HG03354 (cell line): Measurements from ENCODE around the gene BSPRY.
"Not testable (repeated sequence)": the region's sequence is repeated elsewhere in the genome, so short reads cannot be mapped to it uniquely, and the experiment has no call there.

ENCODE experiments used
- ATAC-seq: cut with Tn5 transposase; IDR thresholded peaks from one replicate; pipeline ENCODE4 v1.9.1; 2021; ENCODE audit warnings: mild to moderate bottlenecking; ENCODE audit not compliant: unreplicated experiment, poor library complexity, severe bottlenecking

Gene BSPRY

GRCh38 chr9:113368348-113368981 lies 19.1 kb downstream of the BSPRY start:
- ATAC-seq = no peak

DNA sequence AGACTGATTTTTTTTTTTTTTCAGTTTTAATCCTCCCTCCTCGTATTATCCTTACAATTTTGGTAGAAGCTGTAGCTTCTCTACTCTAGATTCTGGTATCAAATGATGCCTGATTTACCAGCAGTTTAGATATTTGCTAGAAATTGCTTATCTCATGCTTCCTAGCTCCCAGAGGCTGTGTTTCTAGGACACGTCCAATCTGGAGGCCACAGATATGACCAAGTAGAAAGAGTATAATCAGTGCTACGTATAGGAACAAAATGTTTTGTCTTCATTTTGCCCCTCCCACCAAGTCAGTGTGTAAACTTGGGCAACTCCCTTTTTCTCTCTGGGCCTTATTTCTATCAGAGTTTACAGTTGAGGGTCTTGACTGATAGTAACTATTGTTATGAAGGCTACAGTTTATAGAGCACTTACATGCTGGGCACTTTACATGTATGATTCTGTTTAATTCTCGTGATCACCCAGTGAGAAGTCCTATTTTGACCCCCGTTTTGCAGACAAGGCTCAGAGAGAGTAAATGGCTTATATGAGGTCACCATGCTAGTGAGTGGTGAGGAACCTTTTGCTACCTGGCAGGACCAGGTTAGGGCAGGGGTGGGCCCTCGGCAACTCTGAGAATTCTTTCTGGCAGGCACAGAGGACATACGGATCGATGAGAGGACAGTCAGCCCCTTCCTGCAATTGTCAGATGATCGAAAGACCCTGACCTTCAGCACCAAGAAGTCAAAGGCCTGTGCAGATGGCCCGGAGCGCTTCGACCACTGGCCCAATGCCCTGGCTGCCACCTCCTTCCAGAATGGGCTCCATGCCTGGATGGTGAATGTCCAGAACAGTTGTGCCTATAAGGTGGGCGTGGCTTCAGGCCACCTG lies 19.9 kb downstream of the BSPRY start:
- ATAC-seq = no peak

DNA sequence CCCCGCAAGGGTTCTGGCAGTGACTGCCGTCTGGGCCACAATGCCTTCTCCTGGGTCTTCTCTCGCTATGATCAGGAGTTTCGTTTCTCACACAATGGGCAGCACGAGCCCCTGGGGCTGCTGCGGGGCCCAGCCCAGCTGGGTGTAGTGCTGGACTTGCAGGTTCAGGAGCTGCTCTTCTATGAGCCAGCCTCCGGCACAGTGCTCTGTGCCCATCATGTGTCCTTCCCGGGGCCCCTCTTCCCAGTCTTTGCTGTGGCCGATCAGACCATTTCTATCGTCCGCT lies 20.5 kb downstream of the BSPRY start:
- no peak for ATAC-seq

GRCh38 chr9:113370806-113371325 lies 21.5 kb downstream of the BSPRY start:
- no peak for ATAC-seq

GRCh38 chr9:113372059-113372458 lies 22.7 kb downstream of the BSPRY start:
- no peak for ATAC-seq

- ATAC-seq = no peak
These were observed 23.9 kb downstream of the BSPRY start for GRCh38 chr9:113373256-113373655.

DNA sequence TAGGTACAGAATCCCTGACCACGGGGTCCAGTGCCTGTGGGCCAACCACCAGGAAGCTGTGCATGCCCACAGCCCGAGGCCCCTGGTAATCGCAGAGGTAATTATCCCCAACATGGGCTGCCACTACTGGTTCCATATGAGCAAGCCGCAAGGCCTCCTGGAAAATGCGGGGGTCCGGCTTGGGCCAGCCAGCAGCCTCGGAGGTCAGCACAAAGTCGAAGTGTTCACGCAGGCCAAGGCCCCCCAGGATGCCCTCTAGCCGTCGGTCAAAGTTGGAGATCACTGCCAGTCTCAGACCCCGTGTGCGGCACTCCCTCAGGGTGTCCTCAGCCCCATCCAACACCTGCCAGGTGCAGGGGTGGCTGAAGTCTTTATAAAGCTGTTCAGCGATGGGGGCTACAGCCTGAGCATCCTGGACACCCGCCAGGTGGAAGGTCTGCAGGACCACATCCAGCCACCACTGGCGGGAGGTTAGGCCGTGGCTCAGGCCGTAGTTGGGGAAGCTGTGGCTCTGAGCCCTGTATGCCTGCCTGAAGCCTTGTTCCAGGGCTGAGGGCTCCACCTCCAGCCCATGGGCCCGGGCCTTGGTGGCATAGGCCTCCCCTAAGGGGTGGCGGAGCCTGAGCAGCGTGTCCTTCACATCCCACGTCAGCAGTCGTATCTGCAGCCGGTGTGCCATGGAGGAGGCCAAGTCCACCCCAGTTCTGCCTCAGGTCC lies 24.5 kb downstream of the BSPRY start:
- ATAC-seq = no peak

DNA sequence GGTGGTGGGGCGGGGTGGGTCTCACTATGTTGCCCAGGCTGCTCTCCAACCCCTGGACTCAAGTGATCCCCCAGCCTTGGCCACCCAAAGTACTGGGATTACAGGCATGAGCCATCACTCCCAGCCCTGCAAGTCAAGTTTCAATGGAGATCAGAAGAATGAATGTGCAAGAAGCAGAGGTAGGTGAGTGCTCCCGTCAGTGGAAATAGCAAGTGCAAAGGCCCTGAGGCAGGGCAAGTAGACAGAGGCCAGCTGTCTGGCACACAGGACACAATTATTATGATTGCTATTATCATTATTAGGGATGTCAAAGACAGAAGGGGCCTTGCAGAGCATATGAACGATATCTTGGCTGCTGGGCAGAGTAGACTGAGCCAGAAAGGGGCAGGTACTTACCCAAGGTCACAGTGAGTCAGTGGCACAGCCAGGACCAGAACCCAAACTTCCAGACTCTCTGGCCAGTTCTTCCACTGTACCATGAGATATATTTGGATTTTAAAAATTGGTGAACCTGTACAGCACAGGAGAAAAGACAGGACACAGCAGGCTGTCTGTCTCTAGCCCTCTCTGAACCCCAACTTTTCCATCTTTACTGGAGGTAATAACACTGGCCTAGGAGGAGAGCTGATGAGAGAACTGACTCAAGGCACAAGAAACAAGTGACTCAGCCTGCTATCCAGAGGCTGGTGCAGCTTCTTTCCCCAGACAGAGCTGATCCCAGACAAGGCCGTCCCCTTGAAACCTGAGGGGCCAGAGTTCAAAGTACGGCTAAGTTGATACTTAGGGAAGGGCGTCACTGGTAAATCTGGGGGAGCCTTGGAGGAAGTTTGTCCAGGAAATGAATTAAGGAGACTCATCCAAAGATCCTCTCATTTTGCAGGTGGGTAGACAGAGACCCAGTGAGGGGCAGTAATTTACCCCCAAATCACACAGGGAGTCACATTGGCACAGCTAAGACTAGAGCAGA lies 26.0 kb downstream of the BSPRY start:
- ATAC-seq = no peak

- peak; percentile 88 for ATAC-seq
These were observed 27.6 kb downstream of the BSPRY start, which contains the start of gene HDHD3 for GRCh38 chr9:113376634-113377567. Gene HDHD3, minus strand, starts transcription at chr9:113376986. Its CDS starts 2,632 bp downstream, at chr9:113374354.

DNA sequence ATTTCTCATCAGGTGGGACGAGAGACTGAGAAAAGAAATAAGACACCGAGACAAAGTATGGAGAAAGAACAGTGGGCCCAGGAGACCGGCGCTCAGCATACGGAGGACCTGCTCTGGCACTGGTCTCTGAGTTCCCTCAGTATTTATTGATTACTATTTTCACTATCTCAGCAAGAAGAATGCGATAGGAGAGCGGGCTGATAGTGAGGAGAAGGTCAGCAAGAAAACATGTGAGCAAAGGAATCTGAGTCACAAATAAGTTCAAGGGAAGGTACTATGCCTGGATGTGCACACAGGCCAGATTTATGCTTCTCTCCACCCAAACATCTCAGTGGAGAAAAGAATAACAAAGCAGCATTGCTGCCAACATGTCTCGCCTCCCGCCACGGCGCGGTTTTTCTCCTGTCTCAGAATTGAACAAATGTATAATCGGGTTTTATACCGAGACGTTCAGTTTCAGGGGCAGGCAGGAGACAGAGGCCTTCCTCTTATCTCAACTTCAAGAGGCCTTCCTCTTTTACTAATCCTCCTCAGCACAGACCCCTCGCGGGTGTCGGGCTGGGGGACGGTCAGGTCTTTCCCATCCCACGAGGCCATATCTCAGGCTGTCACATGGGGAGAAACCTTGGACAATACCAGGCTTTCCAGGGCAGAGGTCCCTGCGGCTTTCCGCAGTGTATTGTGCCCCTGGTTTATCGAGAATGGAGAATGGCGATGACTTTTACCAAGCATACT lies 29.9 kb downstream of the BSPRY start:
- ATAC-seq = not testable (repeated sequence)

DNA sequence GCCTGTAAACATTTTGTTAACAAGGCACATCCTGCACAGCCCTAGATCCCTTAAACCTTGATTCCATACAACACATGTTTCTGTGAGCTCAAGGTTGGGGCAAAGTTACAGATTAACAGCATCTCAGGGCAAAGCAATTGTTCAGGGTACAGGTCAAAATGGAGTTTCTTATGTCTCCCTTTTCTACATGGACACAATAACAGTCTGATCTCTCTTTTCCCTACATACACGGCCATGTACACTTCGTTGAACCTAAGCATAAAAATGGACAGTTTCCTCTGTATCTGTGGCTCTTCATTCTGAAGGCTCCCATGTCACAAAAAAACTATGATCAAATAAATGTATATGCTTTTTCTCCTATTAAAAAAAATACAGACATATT lies 30.5 kb downstream of the BSPRY start:
- not testable (repeated sequence) for ATAC-seq

- ATAC-seq = peak; percentile 57
These were observed 31.6 kb downstream of the BSPRY start for GRCh38 chr9:113380869-113381378.

- ATAC-seq = not testable (repeated sequence)
These were observed 32.1 kb downstream of the BSPRY start for GRCh38 chr9:113381441-113381840.

GRCh38 chr9:113381909-113382411 lies 32.6 kb downstream of the BSPRY start:
- no peak for ATAC-seq

DNA sequence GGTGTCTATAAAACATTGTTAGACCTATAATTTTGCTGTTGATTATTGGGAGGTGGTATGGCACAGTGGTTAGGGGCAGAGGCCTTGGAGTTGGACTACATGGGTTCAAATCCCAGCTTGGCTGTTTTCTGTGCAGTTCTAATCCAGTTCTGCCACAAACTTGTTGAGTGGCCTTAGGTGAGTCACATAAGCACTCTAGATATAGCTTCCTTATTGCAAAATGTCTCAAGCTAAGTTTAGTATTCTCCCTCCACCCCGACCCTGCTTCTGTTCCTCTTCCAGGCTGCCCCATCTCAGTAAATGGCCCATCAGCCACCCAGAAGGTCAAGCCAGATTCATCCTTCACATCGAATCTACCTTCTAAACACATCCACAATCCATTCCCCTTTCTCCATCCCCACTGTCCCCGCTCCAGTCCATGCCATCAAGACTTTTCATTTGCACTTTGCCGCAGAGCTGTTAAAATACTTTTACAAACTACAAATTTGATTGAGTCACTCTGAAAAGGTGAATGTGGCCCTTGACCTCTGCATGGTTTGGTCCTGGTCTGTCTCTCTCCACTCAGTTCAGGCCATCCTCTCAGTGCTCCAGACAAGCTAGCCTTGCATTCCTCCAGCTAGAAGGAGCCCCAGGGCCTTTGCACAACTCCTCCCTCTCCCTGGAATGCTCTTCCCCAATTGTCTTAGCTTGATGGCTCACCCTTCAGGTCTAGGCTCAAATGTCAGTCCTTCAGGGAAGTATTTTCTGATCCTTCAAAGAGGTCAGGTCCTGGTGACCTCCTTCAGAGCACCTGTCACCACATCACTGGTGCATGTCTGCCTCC lies 37.4 kb downstream of the BSPRY start:
- no peak for ATAC-seq

GRCh38 chr9:113387560-113388230 lies 38.4 kb downstream of the BSPRY start:
- no peak for ATAC-seq
